Liver (tissue), 9 donors: Measurements from ENCODE around the gene MON1B. TPM values are rescaled to one million over a fixed set of nuclear protein-coding genes. Genes with fewer than 3 reads are reported as not detected.
"Not testable (repeated sequence)": the region's sequence is repeated elsewhere in the genome, so short reads cannot be mapped to it uniquely, and the experiment has no call there.

Source experiments
- DNase-seq: peaks from one replicate; pipeline ENCODE4 v3.0.0-alpha.2; 2017; ENCODE audit warnings: low spot score
- H3K27ac ChIP-seq, 2 donors: one replicate each; pipeline ENCODE4 v1.7.0; 2013; ENCODE audit warnings: inconsistent platforms in 2 of 2, low read length in 2 of 2, control low read depth in 1 of 2, low read depth in 1 of 2, mild to moderate bottlenecking in 1 of 2
- H3K27me3 ChIP-seq, 4 donors: one replicate each; pipeline versions ENCODE4 v1.6.1 to v1.7.0; 2013; ENCODE audit warnings: low read length in 3 of 4, inconsistent platforms in 1 of 4, mild to moderate bottlenecking in 1 of 4, moderate library complexity in 1 of 4; ENCODE audit not compliant: control insufficient read depth in 4 of 4, insufficient read depth in 4 of 4
- H3K36me3 ChIP-seq, 4 donors: one replicate each; pipeline versions ENCODE4 v1.6.1 to v1.7.0; 2013; ENCODE audit warnings: low read length in 3 of 4, mild to moderate bottlenecking in 3 of 4, low read depth in 1 of 4, moderate library complexity in 1 of 4; ENCODE audit not compliant: control insufficient read depth in 4 of 4, insufficient read depth in 3 of 4
- H3K4me1 ChIP-seq, 4 donors: one replicate each; pipeline versions ENCODE4 v1.6.1 to v1.7.0; 2013; ENCODE audit warnings: low read length in 3 of 4, mild to moderate bottlenecking in 3 of 4, moderate library complexity in 1 of 4; ENCODE audit not compliant: control insufficient read depth in 4 of 4, insufficient read depth in 4 of 4
- H3K4me3 ChIP-seq, 3 donors: one replicate each; pipeline versions ENCODE4 v1.6.1 to v1.7.0; 2013; ENCODE audit warnings: low read length in 3 of 3, control low read depth in 1 of 3, low read depth in 1 of 3, mild to moderate bottlenecking in 1 of 3
- H3K9ac ChIP-seq, 2 donors: one replicate each; pipeline ENCODE4 v1.7.0; 2013; ENCODE audit warnings: low read length in 2 of 2, mild to moderate bottlenecking in 2 of 2, moderate library complexity in 2 of 2, control low read depth in 1 of 2, low read depth in 1 of 2
- H3K9me3 ChIP-seq, 4 donors: one replicate each; pipeline versions ENCODE4 v1.6.1 to v1.7.0; 2013; ENCODE audit warnings: low read length in 3 of 4; ENCODE audit not compliant: control insufficient read depth in 4 of 4
- EGR1 ChIP-seq, 2 donors: IDR thresholded peaks; 2 replicates each; pipeline ENCODE4 v1.6.1; 2016 to 2018; ENCODE audit warnings: antibody characterized with exemption in 2 of 2, low read depth in 2 of 2
- FOXA2 ChIP-seq: IDR thresholded peaks from 2 replicates; pipeline ENCODE4 v1.6.1; 2016; ENCODE audit warnings: antibody characterized with exemption
- GABPA ChIP-seq, 2 donors: IDR thresholded peaks in 1 of 2; conservative IDR thresholded peaks in 1 of 2; 2 replicates each; pipeline ENCODE4 v1.6.1; 2016; ENCODE audit warnings: antibody characterized with exemption in 2 of 2, mild to moderate bottlenecking in 1 of 2, moderate library complexity in 1 of 2
- HNF4A ChIP-seq, 2 donors: conservative IDR thresholded peaks; 2 replicates each; pipeline ENCODE4 v1.6.1; 2016; ENCODE audit warnings: antibody characterized with exemption in 2 of 2, mild to moderate bottlenecking in 2 of 2
- HNF4G ChIP-seq: IDR thresholded peaks from 2 replicates; pipeline ENCODE4 v1.6.1; 2016; ENCODE audit warnings: antibody characterized with exemption
- JUND ChIP-seq, 2 donors: IDR thresholded peaks; 2 replicates each; pipeline ENCODE4 v1.6.1; 2016; ENCODE audit warnings: antibody characterized with exemption in 2 of 2
- NR2F2 ChIP-seq: IDR thresholded peaks from 2 replicates; pipeline ENCODE4 v1.6.1; 2016; ENCODE audit warnings: antibody characterized with exemption
- RAD21 ChIP-seq, 2 donors: IDR thresholded peaks; 2 replicates each; pipeline ENCODE4 v1.6.1; 2016; ENCODE audit warnings: antibody characterized with exemption in 2 of 2, mild to moderate bottlenecking in 2 of 2
- RXRA ChIP-seq, 2 donors: IDR thresholded peaks; 2 replicates each; pipeline ENCODE4 v1.6.1; 2017 to 2018; ENCODE audit warnings: antibody characterized with exemption in 2 of 2, mild to moderate bottlenecking in 1 of 2
- SP1 ChIP-seq: IDR thresholded peaks from 2 replicates; pipeline ENCODE4 v1.6.1; 2018; ENCODE audit warnings: antibody characterized with exemption, mild to moderate bottlenecking
- YY1 ChIP-seq: IDR thresholded peaks from 2 replicates; pipeline ENCODE4 v1.6.1; 2016; ENCODE audit warnings: antibody characterized with exemption, mild to moderate bottlenecking
- WGBS: extraction: QIAGEN DNeasy Blood & Tissue Kit; methylation state at CpG from one replicate; pipeline ENCODE4 v1.1.7; 2013; 5-methylcytosine and 5-hydroxymethylcytosine counted together
- polyA plus RNA-seq, 2 donors: library from polyadenylated mRNA; stranded (reverse) in 1 of 2; unstranded in 1 of 2; fragments of 200-250 nt in 1 of 2; fragments of >200 nt in 1 of 2; fragmentation: Nextera tagmentation in 1 of 2; extraction: Ambion mirVana in 1 of 2; gene quantifications; one replicate each; pipeline versions ENCODE4 v1.2.1 to v1.2.3, GENCODE V29; 2013 to 2015
- total RNA-seq, 2 donors: library from RNA; depleted of rRNA; stranded (reverse); fragments of >200 nt; gene quantifications; one replicate each; pipeline ENCODE4 v1.2.3, GENCODE V29; 2014
- TF ChIP-seq, protein P1 (sequence below): fragments of 150-350 bp; IDR thresholded peaks from 2 replicates; pipeline ENCODE4 v1.5.1; 2017; ENCODE audit warnings: improper control_type of control experiment, low read depth, low read length; ENCODE audit not compliant: missing input control
- TF ChIP-seq, protein P2 (sequence below): IDR thresholded peaks from 2 replicates; pipeline ENCODE4 v1.6.1; 2016; ENCODE audit warnings: antibody characterized with exemption
- donor health status: healthy.
- donor health status: healthy.
- donor health status: healthy.
- donor health status: healthy.
- donor health status: healthy.

The MON1B gene
- total and polyA plus RNA-seq, 4 donors = 7.1 to 23.5 (median 12.4) TPM

DNA sequence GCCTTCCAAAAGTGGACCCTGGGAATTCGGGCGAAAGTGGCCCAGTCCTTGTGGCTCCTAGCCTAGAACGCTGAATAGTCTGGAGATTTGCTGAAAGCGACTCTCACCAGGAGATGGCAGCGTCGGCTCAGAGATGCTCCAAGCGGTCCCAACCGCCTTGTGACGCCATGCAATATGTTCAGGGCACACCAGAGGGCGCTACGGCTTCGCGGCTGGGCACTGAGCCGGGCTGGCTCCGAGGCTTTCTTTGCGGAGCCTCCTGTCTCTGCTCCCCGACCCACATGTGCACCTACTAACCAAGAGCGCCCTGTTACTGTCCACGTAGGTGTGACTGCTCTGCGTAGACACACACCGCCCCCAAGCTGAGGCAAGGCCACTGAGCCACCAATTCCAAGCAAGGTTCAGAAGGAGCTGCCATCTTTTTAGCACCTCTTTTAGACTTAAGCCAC lies 45.1 kb downstream of the MON1B start (continued):
- TF ChIP-seq JUND (IDR thresholded peaks at IDR 0.05) (no peak), HNF4G (no peak), YY1 (no peak)

DNA sequence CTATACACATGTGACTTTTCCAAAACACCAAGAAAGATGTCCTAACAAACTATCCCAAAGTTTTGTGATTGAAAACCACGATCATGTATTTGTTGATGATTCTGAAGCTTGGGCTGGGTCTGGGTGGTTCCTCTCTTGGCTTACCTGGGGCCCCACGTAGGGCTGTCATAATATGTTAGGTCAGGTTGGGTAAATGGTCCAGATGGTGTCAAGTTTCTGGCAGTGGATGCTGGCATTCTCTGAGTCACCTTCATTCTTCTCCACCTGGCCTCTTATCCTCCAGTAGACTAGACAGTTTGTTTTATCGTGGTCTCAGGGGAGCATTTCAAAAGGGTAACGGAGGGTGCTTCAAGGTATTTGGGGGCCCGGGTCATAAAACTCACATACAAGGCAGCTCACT lies 47.6 kb downstream of the MON1B start:
- 67% methylated on average over 5 of the region's 5 CpGs for WGBS
- Histone ChIP-seq H3K9ac (no peak overlapping the region), H3K36me3 (no peaks in the 10 kb centered on the region)

DNA sequence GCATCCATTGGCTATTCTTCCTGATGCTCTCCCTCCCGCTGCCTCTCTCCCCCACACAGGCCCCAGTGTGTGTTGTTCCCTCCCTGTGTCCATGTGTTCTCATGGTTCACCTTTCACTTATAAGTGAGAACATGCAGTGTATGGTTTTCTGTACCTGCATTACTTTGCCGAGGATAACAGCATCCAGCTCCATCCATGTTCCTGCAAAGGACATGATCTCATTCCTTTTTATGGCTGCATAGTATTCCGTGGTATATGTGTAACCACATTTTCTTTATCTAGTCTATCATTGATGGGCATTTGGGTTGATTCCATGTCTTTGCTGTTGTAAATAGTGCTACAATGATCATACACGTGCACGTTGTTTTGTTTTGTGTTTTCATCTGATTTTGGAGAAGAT lies 51.5 kb downstream of the MON1B start:
- not testable (repeated sequence) for H3K9ac ChIP-seq, H3K9me3 ChIP-seq, H3K27ac ChIP-seq, H3K4me1 ChIP-seq, DNase-seq, H3K36me3 ChIP-seq, H3K4me3 ChIP-seq, H3K27me3 ChIP-seq
- 87% methylated on average over 5 of the region's 5 CpGs for WGBS

More for the DNA sequence above, 47.6 kb downstream of the MON1B start:
- H3K27me3 ChIP-seq = peaks cover 0 to 3% (median 0%) of the 10 kb centered on the region in 4 donors
- H3K4me1 ChIP-seq = peaks cover 0 to 3% (median 2%) of the 10 kb centered on the region in 4 donors
- H3K9me3 ChIP-seq = no peaks in the 10 kb centered on the region
- no peak overlapping the region for H3K4me3 ChIP-seq
- TF ChIP-seq FOXA2 (no peak), HNF4G (no peak), RXRA (IDR thresholded peaks at IDR 0.05) (no peak), RAD21 (IDR thresholded peaks at IDR 0.05) (no peak), NR2F2 (no peak)
- TF ChIP-seq, protein P1, sequence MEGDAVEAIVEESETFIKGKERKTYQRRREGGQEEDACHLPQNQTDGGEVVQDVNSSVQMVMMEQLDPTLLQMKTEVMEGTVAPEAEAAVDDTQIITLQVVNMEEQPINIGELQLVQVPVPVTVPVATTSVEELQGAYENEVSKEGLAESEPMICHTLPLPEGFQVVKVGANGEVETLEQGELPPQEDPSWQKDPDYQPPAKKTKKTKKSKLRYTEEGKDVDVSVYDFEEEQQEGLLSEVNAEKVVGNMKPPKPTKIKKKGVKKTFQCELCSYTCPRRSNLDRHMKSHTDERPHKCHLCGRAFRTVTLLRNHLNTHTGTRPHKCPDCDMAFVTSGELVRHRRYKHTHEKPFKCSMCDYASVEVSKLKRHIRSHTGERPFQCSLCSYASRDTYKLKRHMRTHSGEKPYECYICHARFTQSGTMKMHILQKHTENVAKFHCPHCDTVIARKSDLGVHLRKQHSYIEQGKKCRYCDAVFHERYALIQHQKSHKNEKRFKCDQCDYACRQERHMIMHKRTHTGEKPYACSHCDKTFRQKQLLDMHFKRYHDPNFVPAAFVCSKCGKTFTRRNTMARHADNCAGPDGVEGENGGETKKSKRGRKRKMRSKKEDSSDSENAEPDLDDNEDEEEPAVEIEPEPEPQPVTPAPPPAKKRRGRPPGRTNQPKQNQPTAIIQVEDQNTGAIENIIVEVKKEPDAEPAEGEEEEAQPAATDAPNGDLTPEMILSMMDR = no peak
- no peak for DNase-seq
- H3K27ac ChIP-seq = no peak overlapping the region

DNA sequence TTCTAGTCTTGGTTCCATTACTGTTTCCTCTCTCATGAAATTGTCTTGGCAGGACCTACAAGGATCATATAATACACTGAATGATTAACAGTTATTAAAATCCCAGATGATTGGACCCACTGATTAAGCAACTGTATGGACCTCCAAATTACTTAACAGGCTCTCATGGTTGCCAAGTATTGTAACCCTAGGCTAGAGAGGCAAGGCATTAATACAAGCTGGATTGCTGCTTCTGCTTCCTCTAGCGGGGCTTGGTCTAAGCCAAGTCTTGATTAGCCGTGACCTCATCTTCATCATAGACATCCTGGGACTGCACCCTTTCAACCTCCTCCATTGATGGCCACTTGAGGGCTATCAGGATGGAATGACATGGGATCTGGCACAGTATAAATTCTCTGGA lies 55.2 kb downstream of the MON1B start:
- Histone ChIP-seq H3K4me1 (no peaks in the 10 kb centered on the region), H3K9ac (no peak overlapping the region), H3K9me3 (no peaks in the 10 kb centered on the region), H3K27ac (no peak overlapping the region), H3K36me3 (no peaks in the 10 kb centered on the region), H3K4me3 (no peak overlapping the region), H3K27me3 (peaks cover 0 to 2% (median 0%) of the 10 kb centered on the region in 4 donors)
- DNase-seq = no peak
- TF ChIP-seq HNF4A (conservative IDR thresholded peaks at IDR 0.05) = no peak
- no peak for TF ChIP-seq YY1
- TF ChIP-seq, protein P2, sequence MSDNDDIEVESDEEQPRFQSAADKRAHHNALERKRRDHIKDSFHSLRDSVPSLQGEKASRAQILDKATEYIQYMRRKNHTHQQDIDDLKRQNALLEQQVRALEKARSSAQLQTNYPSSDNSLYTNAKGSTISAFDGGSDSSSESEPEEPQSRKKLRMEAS = no peak
- TF ChIP-seq EGR1 (IDR thresholded peaks at IDR 0.05; ENCODE audit: low read depth in 2 of 2) = no peak
- no peak for TF ChIP-seq SP1
- no peak for TF ChIP-seq RAD21 (IDR thresholded peaks at IDR 0.05)
- TF ChIP-seq JUND (IDR thresholded peaks at IDR 0.05) = no peak
- no peak for TF ChIP-seq GABPA (IDR thresholded peaks at IDR 0.05 in 1 of 2, conservative IDR thresholded peaks at IDR 0.05 in 1 of 2)
- WGBS = 85% methylated on average over 2 of the region's 2 CpGs
